ENCODE data around the gene CAMTA1.

CAMTA1 gene

GRCh38 chr1:7733276-7733675 is 948.0 kb downstream of the CAMTA1 start:
- no peak for DNase-seq

- no peak for DNase-seq
These were observed 952.8 kb downstream of the CAMTA1 start for GRCh38 chr1:7738044-7738443.

GRCh38 chr1:7743346-7743745 is 958.1 kb downstream of the CAMTA1 start:
- DNase-seq: no peak

- no peak for DNase-seq
These were observed 959.6 kb downstream of the CAMTA1 start for GRCh38 chr1:7744882-7745281.

- no peak for DNase-seq
These were observed 960.5 kb downstream of the CAMTA1 start for GRCh38 chr1:7745783-7746182.

GRCh38 chr1:7747605-7748004 is 962.4 kb downstream of the CAMTA1 start:
- DNase-seq: no peak

- peak; percentile 85 for DNase-seq
These were observed 963.9 kb downstream of the CAMTA1 start for GRCh38 chr1:7749126-7749525.

GRCh38 chr1:7751174-7751573 is 965.9 kb downstream of the CAMTA1 start:
- DNase-seq: no peak

GRCh38 chr1:7752512-7753417 is 967.5 kb downstream of the CAMTA1 start:
- peak; percentile 96 for DNase-seq

GRCh38 chr1:7753641-7754040 is 968.4 kb downstream of the CAMTA1 start:
- no peak for DNase-seq

GRCh38 chr1:7754234-7754633 is 969.0 kb downstream of the CAMTA1 start:
- no peak for DNase-seq

GRCh38 chr1:7755448-7755847 is 970.2 kb downstream of the CAMTA1 start:
- peak; percentile 26 for DNase-seq

- DNase-seq: no peak
These were observed 975.0 kb downstream of the CAMTA1 start for GRCh38 chr1:7760245-7760644.

- DNase-seq: no peak
These were observed 975.8 kb downstream of the CAMTA1 start for GRCh38 chr1:7761103-7761502.

GRCh38 chr1:7767176-7767575 is 981.9 kb downstream of the CAMTA1 start:
- DNase-seq: no peak

- DNase-seq: no peak
These were observed 983.3 kb downstream of the CAMTA1 start for GRCh38 chr1:7768583-7768982.

- no peak for DNase-seq
These were observed 984.6 kb downstream of the CAMTA1 start for GRCh38 chr1:7769673-7770412.

GRCh38 chr1:7770669-7770996 is 985.4 kb downstream of the CAMTA1 start:
- no peak for DNase-seq

GRCh38 chr1:7770997-7771822 is 986.0 kb downstream of the CAMTA1 start, which contains the start of gene VAMP3:
Gene VAMP3 (plus strand): TSS chr1:7771296. CDS start chr1:7771384, 88 bp downstream.
- DNase-seq: peak; percentile 83

- no peak for DNase-seq
These were observed 986.6 kb downstream of the CAMTA1 start for GRCh38 chr1:7771823-7772299.

- no peak for DNase-seq
These were observed 992.3 kb downstream of the CAMTA1 start for GRCh38 chr1:7777591-7777990.

GRCh38 chr1:7778133-7778628 is 992.9 kb downstream of the CAMTA1 start:
- no peak for DNase-seq

- no peak for DNase-seq
These were observed 995.7 kb downstream of the CAMTA1 start for GRCh38 chr1:7780976-7781375.

Measured in NCI-H82 (cell line).